HL-60 (cell line): ENCODE results near the gene PTEN.
A peak's percentile ranks its signal among the peaks of the same experiment; 100 is the strongest.

ENCODE experiments used
- DNase-seq, 2 experiments: peaks; one replicate each; pipeline ENCODE4 v3.0.0-alpha.2; 2010 to 2020; ENCODE audit warnings: low read depth in 1 of 2, low spot score in 1 of 2
- H3K27ac ChIP-seq: fragments of 250-450 bp; sonication (Bioruptor Pico); replicated peaks from 2 replicates; pipeline ENCODE4 v1.5.1; 2020; ENCODE audit warnings: mild to moderate bottlenecking, moderate library complexity
- H3K27me3 ChIP-seq: fragments of 250-450 bp; sonication (Bioruptor Pico); 2 replicates; pipeline ENCODE4 v1.5.1; 2021; ENCODE audit warnings: mild to moderate bottlenecking, moderate library complexity; ENCODE audit not compliant: insufficient read depth, poor library complexity, severe bottlenecking
- H3K4me3 ChIP-seq: replicated peaks from 2 replicates; pipeline ENCODE4 v1.5.1; 2011; ENCODE audit warnings: mild to moderate bottlenecking, control low read depth, low read length; ENCODE audit not compliant: insufficient read depth
- CTCF ChIP-seq: IDR thresholded peaks from one replicate; pipeline ENCODE4 v1.5.1; 2011; ENCODE audit warnings: low read length, control low read depth, inconsistent platforms; ENCODE audit not compliant: insufficient read depth
- GABPA ChIP-seq: IDR thresholded peaks from 2 replicates; pipeline ENCODE4 v1.6.1; 2012; ENCODE audit warnings: low read depth
- POLR2AphosphoS5 ChIP-seq: IDR thresholded peaks from 2 replicates; pipeline ENCODE4 v1.6.1; 2012; ENCODE audit warnings: low read depth
- REST ChIP-seq: IDR thresholded peaks from 2 replicates; pipeline ENCODE4 v1.6.1; 2012; ENCODE audit warnings: low read depth; ENCODE audit not compliant: insufficient replicate concordance
- SPI1 ChIP-seq: IDR thresholded peaks from 2 replicates; pipeline ENCODE4 v1.6.1; 2012; ENCODE audit warnings: low read depth, mild to moderate bottlenecking, borderline replicate concordance
- long read RNA-seq: library from polyadenylated mRNA; unstranded; transcript quantifications from one replicate; pipeline ENCODE4 v2.0.0, GENCODE V29; 2020

PTEN gene
- long read RNA-seq, full-length matches to known transcripts = 4 of 19 reads
- long read RNA-seq, partial matches to known transcripts = 5 of 19 reads
- long read RNA-seq, other reads (novel, unspliced or antisense) = 10 of 19 reads

GRCh38 chr10:87863053-87863943, at the start of gene PTEN, which contains the start of gene KLLN:
PTEN (plus strand) TSS chr10:87863625; CDS start chr10:87864470, 845 bp downstream.
KLLN (minus strand) TSS chr10:87863533; CDS start chr10:87862487, 1,046 bp downstream.
- peak within 1 kb of the TSS; percentile 91 for H3K27ac ChIP-seq
- H3K27me3 ChIP-seq = no peaks in the 10 kb centered on the region
- DNase-seq = peak; percentile 84 to 91
- peak within 1 kb of the TSS; percentile 86 for H3K4me3 ChIP-seq
- TF ChIP-seq GABPA (peak; percentile 6; the same call in 1 of the 2 replicates), POLR2AphosphoS5 (peak; percentile 78; the same call in 1 of the 2 replicates), SPI1 (no peak), CTCF (no peak), REST (peak; percentile 73)

GRCh38 chr10:87816163-87816897, 47.1 kb upstream of the PTEN start:
- TF ChIP-seq REST = no peak
- no peak for DNase-seq
- H3K27me3 ChIP-seq = no peaks in the 10 kb centered on the region
- H3K27ac ChIP-seq = peak overlapping the region; percentile 92
- peak overlapping the region; percentile 95 for H3K4me3 ChIP-seq

GRCh38 chr10:87816898-87817608, 46.4 kb upstream of the PTEN start:
- TF ChIP-seq REST = no peak
- TF ChIP-seq GABPA = no peak
- no peak for TF ChIP-seq POLR2AphosphoS5
- no peak for TF ChIP-seq SPI1
- no peak for TF ChIP-seq CTCF
- H3K4me3 ChIP-seq = peak overlapping the region; percentile 95
- H3K27me3 ChIP-seq = no peaks in the 10 kb centered on the region
- H3K27ac ChIP-seq = peak overlapping the region; percentile 92
- DNase-seq = no peak
